ENCODE measurements around the gene CGNL1.

Gene CGNL1

DNA sequence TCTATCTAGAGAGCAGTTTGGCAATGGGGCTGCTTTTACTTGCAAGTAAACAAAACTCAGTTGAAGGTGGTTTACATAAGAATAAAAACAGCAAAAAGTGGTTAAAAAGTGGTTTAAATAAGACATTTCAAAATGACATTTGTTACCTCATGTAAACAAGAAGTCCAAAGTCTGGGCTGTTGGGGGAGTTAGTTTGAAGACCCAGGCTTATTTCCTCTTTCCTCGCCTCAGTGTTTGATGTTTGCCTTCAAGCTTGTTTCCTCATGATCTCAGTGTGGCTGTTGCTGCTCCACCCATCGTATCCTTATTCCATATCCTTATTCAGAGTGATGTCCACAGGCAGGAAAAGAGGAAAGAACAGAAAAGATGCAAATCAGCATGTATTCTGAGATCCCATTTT is 15.2 kb downstream of the CGNL1 start:
- no peak overlapping the region for H3K4me2 ChIP-seq (ENCODE audit: low read depth, low read length, poor library complexity, severe bottlenecking)
- H3K9ac ChIP-seq (ENCODE audit: low read depth, low read length, poor library complexity, severe bottlenecking) = no peak overlapping the region
- H3K27me3 ChIP-seq (ENCODE audit: insufficient read depth, low read length, poor library complexity, severe bottlenecking) = no peaks in the 10 kb centered on the region
- no peaks in the 10 kb centered on the region for H4K20me1 ChIP-seq (ENCODE audit: insufficient read depth, low read length, poor library complexity, severe bottlenecking)
- H3K4me1 ChIP-seq (ENCODE audit: insufficient read depth, low read length, poor library complexity, severe bottlenecking) = no peaks in the 10 kb centered on the region
- no peaks in the 10 kb centered on the region for H3K36me3 ChIP-seq (ENCODE audit: insufficient read depth, low read length)
- H3K4me3 ChIP-seq (ENCODE audit: low read length, poor library complexity, severe bottlenecking) = no peak overlapping the region
- no peaks in the 10 kb centered on the region for H3K79me2 ChIP-seq (ENCODE audit: insufficient read depth, low read length)
- TF ChIP-seq, protein P1, sequence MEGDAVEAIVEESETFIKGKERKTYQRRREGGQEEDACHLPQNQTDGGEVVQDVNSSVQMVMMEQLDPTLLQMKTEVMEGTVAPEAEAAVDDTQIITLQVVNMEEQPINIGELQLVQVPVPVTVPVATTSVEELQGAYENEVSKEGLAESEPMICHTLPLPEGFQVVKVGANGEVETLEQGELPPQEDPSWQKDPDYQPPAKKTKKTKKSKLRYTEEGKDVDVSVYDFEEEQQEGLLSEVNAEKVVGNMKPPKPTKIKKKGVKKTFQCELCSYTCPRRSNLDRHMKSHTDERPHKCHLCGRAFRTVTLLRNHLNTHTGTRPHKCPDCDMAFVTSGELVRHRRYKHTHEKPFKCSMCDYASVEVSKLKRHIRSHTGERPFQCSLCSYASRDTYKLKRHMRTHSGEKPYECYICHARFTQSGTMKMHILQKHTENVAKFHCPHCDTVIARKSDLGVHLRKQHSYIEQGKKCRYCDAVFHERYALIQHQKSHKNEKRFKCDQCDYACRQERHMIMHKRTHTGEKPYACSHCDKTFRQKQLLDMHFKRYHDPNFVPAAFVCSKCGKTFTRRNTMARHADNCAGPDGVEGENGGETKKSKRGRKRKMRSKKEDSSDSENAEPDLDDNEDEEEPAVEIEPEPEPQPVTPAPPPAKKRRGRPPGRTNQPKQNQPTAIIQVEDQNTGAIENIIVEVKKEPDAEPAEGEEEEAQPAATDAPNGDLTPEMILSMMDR (conservative IDR thresholded peaks at IDR 0.05; ENCODE audit: low read length) = no peak
- TF ChIP-seq EZH2phosphoT487 (IDR thresholded peaks at IDR 0.05; ENCODE audit: borderline replicate concordance) = no peak
- H3F3A ChIP-seq (ENCODE audit: low read depth) = no peaks in the 10 kb centered on the region
- no peaks in the 10 kb centered on the region for H3K9me2 ChIP-seq (replicated peaks; ENCODE audit: low read depth, low read length)
- H3K9me3 ChIP-seq (ENCODE audit: insufficient read depth, low read depth, low read length) = no peaks in the 10 kb centered on the region
- no peak overlapping the region for H2AFZ ChIP-seq (ENCODE audit: low read length)

DNA sequence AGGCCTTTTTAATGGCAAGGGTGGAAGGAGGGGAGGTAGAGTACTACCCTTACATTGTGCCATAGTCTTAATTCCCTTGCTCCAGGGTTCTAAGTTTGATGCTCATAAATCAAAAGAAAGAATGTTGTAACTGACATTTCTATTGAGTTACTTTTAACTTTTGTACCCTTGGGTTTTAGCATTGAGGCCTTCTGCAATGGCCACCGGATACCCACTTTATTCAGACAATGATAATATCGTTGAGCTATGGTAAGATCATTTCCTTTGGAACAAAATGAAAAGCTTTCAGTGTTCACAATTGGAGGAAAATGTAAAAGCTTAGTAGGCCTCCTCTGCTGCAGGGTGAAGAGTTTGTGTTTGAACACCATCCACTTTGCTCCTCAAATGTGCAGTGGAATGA is 16.8 kb downstream of the CGNL1 start:
- Histone ChIP-seq H3K9me3 (ENCODE audit: insufficient read depth, low read depth, low read length) (no peaks in the 10 kb centered on the region), H3F3A (ENCODE audit: low read depth) (no peaks in the 10 kb centered on the region), H4K20me1 (ENCODE audit: insufficient read depth, low read length, poor library complexity, severe bottlenecking) (no peaks in the 10 kb centered on the region), H3K36me3 (ENCODE audit: insufficient read depth, low read length) (no peaks in the 10 kb centered on the region), H3K4me1 (ENCODE audit: insufficient read depth, low read length, poor library complexity, severe bottlenecking) (no peaks in the 10 kb centered on the region), H3K4me3 (ENCODE audit: low read length, poor library complexity, severe bottlenecking) (no peak overlapping the region), H3K4me2 (ENCODE audit: low read depth, low read length, poor library complexity, severe bottlenecking) (no peak overlapping the region), H2AFZ (ENCODE audit: low read length) (no peak overlapping the region), H3K9ac (ENCODE audit: low read depth, low read length, poor library complexity, severe bottlenecking) (no peak overlapping the region), H3K79me2 (ENCODE audit: insufficient read depth, low read length) (no peaks in the 10 kb centered on the region), H3K9me2 (replicated peaks; ENCODE audit: low read depth, low read length) (no peaks in the 10 kb centered on the region), H3K27me3 (ENCODE audit: insufficient read depth, low read length, poor library complexity, severe bottlenecking) (no peaks in the 10 kb centered on the region)
- TF ChIP-seq, protein P1 (conservative IDR thresholded peaks at IDR 0.05; ENCODE audit: low read length) = no peak
- TF ChIP-seq EZH2phosphoT487 (IDR thresholded peaks at IDR 0.05; ENCODE audit: borderline replicate concordance) = no peak

DNA sequence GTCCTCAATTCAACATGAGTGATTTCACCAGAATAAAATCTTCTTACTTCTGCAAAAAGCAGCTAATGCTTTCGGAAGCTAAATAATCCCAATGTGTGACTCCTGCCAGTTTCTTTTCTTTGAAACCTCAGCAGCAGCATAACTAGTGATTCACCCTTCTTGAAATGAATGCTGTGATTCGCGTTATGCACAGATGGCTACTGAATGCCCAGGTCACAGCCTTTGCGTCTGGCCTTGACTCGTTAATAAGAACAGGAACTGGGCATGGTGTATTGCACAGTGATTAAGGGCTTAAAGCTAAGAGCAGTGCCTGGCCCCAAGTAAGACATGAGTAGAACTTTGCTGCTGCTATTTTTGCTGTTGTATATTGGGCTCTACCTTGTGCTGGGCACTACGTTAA is 19.0 kb downstream of the CGNL1 start:
- H4K20me1 ChIP-seq (ENCODE audit: insufficient read depth, low read length, poor library complexity, severe bottlenecking) = no peaks in the 10 kb centered on the region
- H3K4me2 ChIP-seq (ENCODE audit: low read depth, low read length, poor library complexity, severe bottlenecking) = no peak overlapping the region
- H3K4me3 ChIP-seq (ENCODE audit: low read length, poor library complexity, severe bottlenecking) = no peak overlapping the region
- no peaks in the 10 kb centered on the region for H3F3A ChIP-seq (ENCODE audit: low read depth)
- H3K79me2 ChIP-seq (ENCODE audit: insufficient read depth, low read length) = no peaks in the 10 kb centered on the region
- H3K36me3 ChIP-seq (ENCODE audit: insufficient read depth, low read length) = no peaks in the 10 kb centered on the region
- H3K9ac ChIP-seq (ENCODE audit: low read depth, low read length, poor library complexity, severe bottlenecking) = no peak overlapping the region
- H3K27me3 ChIP-seq (ENCODE audit: insufficient read depth, low read length, poor library complexity, severe bottlenecking) = no peaks in the 10 kb centered on the region
- no peaks in the 10 kb centered on the region for H3K9me3 ChIP-seq (ENCODE audit: insufficient read depth, low read depth, low read length)
- H3K9me2 ChIP-seq (replicated peaks; ENCODE audit: low read depth, low read length) = no peaks in the 10 kb centered on the region
- H3K4me1 ChIP-seq (ENCODE audit: insufficient read depth, low read length, poor library complexity, severe bottlenecking) = no peaks in the 10 kb centered on the region
- H2AFZ ChIP-seq (ENCODE audit: low read length) = no peak overlapping the region
- no peak for TF ChIP-seq EZH2phosphoT487 (IDR thresholded peaks at IDR 0.05; ENCODE audit: borderline replicate concordance)
- TF ChIP-seq, protein P1 (conservative IDR thresholded peaks at IDR 0.05; ENCODE audit: low read length) = no peak

All from Loucy (cell line).